Activated T-helper 1 cell treated with Interleukin-2 at 50 U/mL for 16 hours (primary cell): ENCODE data around the gene BNC2.

ENCODE experiments used
- DNase-seq: peaks from one replicate; pipeline ENCODE4 v3.0.0-alpha.2; 2020; ENCODE audit warnings: low read depth

Gene BNC2

GRCh38 chr9:16767366-16767765 lies 103.1 kb downstream of the BNC2 start:
- DNase-seq: no peak

- no peak for DNase-seq
These were observed 106.5 kb downstream of the BNC2 start for GRCh38 chr9:16763946-16764345.

- no peak for DNase-seq
These were observed 114.9 kb downstream of the BNC2 start for GRCh38 chr9:16755467-16756160.

- no peak for DNase-seq
These were observed 115.8 kb downstream of the BNC2 start for GRCh38 chr9:16754662-16755061.

- DNase-seq: no peak
These were observed 117.2 kb downstream of the BNC2 start for GRCh38 chr9:16753256-16753655.

GRCh38 chr9:16752601-16753000 lies 117.9 kb downstream of the BNC2 start:
- no peak for DNase-seq

- no peak for DNase-seq
These were observed 119.9 kb downstream of the BNC2 start for GRCh38 chr9:16750553-16750952.

GRCh38 chr9:16745359-16745758 lies 125.1 kb downstream of the BNC2 start:
- DNase-seq: no peak

GRCh38 chr9:16744394-16744793 lies 126.1 kb downstream of the BNC2 start:
- no peak for DNase-seq

GRCh38 chr9:16743375-16743774 lies 127.1 kb downstream of the BNC2 start:
- DNase-seq: no peak

- DNase-seq: no peak
These were observed 135.5 kb downstream of the BNC2 start for GRCh38 chr9:16735001-16735400.

GRCh38 chr9:16732546-16732945 lies 137.9 kb downstream of the BNC2 start:
- no peak for DNase-seq

GRCh38 chr9:16730162-16730561 lies 140.3 kb downstream of the BNC2 start:
- DNase-seq: no peak

GRCh38 chr9:16729651-16730050 lies 140.8 kb downstream of the BNC2 start:
- DNase-seq: no peak

- DNase-seq: no peak
These were observed 142.3 kb downstream of the BNC2 start for GRCh38 chr9:16728137-16728508.

GRCh38 chr9:16727452-16728136 lies 142.9 kb downstream of the BNC2 start:
- DNase-seq: no peak

- DNase-seq: no peak
These were observed 143.6 kb downstream of the BNC2 start for GRCh38 chr9:16726718-16727451.

GRCh38 chr9:16726029-16726428 lies 144.4 kb downstream of the BNC2 start:
- DNase-seq: no peak

- no peak for DNase-seq
These were observed 145.4 kb downstream of the BNC2 start for GRCh38 chr9:16725066-16725465.

GRCh38 chr9:16721972-16722371 lies 148.5 kb downstream of the BNC2 start:
- no peak for DNase-seq

GRCh38 chr9:16720386-16720785 lies 150.1 kb downstream of the BNC2 start:
- no peak for DNase-seq

- no peak for DNase-seq
These were observed 150.5 kb downstream of the BNC2 start for GRCh38 chr9:16719921-16720320.

GRCh38 chr9:16718952-16719351 lies 151.5 kb downstream of the BNC2 start:
- no peak for DNase-seq
